ENCODE data around the gene STAP2. TPM values are rescaled to one million over a fixed set of nuclear protein-coding genes. Genes with fewer than 3 reads are reported as not detected.

Gene STAP2
- polyA plus RNA-seq, 10 donors: 4.4 to 13.8 (median 4.8) TPM

GRCh38 chr19:4328243-4328990 is 10.2 kb downstream of the STAP2 start:
- peak; percentile 92 to 98 (median 94) for DNase-seq

DNA sequence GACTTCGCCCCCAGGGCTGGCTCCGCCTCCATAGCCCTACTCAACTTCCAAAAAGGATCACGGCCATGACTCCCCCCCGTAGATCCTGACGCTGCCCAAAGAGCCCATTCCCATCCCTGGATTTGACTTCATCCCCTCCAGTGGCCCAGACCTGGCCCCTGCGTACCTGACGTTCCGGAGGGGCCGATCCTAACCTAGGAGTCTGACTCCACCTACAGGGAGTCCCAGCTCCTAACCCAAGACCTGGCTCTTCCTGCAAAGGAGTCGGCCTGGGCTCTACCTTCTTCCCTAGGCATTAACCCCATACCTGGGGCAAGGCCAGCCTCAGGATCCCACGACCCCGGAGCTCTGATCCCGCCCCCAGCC is 10.8 kb downstream of the STAP2 start:
- DNase-seq: no peak

- DNase-seq: peak; percentile 30 to 71 (median 34)
Measured at GRCh38 chr19:4327252-4327876, 11.3 kb downstream of the STAP2 start.

- no peak for DNase-seq
Measured at GRCh38 chr19:4326837-4327251, 11.8 kb downstream of the STAP2 start.

DNA sequence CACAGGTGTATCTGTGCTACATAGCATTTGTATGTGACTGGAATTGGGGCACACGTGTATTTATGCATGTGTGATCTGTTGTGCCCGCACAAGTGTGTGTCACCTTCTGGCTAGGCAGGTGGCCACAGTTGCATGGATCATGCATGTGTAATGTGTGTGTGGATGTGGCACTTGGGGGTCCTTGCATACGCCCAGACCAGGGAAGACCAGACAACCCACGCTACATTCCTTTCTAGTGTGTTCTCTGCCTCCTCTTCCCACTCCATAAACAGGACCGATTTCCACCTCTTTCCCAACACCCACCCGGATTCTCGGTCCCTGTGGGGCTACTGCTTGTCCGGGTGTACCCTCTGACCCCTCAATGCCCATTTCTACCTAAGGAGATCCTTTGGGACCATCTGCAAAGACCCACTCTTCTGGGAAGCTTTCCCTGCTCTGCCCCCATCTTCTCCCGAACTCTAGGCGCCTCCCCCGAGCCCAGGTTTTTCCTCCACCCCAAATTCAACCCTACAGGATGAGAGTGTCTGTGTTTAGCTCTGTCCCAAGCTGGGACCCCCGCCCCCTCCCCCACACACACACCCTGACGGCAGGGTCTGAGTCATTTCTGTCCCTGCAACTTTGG is 12.3 kb downstream of the STAP2 start:
- DNase-seq: no peak

GRCh38 chr19:4324228-4324627 is 14.4 kb downstream of the STAP2 start:
- no peak for DNase-seq

- no peak for DNase-seq
Measured at GRCh38 chr19:4323692-4324091, 14.9 kb downstream of the STAP2 start.

DNA sequence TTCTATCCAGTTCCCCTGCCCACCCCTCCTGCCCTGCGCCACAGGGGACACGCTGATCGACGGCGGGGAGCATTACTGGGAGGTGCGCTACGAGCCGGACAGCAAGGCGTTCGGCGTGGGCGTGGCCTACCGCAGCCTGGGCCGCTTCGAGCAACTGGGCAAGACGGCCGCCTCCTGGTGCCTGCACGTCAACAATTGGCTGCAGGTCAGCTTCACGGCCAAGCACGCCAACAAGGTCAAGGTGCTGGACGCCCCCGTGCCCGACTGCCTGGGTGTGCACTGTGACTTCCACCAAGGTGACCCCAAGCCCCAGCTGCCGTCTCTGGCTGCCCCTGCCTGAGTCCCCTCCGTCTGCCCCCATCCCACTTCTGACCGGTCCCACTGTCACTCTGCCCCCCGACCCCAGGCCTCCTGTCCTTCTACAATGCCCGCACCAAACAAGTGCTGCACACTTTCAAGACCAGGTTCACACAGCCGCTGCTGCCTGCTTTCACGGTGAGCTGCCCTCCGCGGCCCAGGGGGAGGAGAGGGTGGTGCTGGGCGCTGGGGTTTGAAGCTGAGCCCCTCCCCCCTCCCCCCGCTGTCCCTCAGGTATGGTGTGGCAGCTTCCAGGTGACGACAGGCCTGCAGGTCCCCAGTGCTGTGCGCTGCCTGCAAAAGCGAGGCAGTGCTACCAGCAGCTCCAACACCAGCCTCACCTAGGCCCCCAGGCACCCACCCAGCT is 15.5 kb downstream of the STAP2 start:
- no peak for DNase-seq

DNA sequence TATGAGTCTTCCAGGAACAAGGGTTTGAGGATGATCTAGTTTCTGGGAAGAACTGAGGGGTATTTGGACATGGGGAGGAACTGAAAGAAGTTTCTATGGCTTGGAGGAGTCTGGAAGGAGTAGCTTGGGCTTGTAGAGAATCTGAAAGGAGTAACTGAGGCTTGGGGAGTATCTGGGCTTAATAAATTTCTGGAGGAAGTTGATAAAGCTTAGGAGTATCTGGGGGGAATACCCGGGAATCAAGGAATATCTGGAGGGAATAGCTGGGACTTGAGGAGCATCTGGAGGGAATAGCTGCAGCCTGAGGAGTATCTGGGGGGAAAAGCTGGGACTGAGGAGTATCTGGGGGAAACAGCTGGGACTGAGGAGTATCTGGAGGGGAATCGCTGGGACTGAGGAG is 18.2 kb downstream of the STAP2 start:
- no peak for DNase-seq

DNA sequence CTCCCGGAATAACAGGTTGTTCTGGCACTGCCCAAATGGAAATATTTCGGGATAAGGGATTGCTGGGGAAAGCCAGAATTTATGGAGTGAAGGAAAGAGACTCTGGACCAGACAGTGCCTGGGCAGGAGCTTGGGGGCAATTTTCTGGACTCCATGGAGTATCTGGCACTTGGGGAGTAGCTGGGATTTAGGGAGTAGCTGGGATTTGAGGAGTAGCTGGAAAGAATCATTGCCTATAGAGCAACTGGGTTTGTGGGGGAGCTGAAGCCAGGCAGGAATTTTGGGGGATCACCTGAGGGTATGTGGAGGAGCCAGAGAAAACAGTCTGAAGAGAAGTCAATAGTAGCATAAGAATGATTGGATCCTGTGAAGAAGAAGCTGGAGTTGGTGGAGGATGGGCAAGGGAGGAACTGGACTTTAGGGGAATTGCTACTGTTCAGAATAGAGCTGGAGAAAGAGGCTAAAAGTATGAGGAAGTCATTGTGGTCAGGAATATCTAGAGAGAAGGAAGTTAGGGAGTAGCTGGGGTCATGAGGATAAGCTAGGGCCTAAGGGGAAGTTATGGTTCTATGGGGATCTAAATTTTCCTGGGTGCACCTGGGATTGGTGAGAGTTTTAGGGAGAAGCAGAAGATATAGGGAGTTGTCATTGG is 19.4 kb downstream of the STAP2 start:
- no peak for DNase-seq

- DNase-seq: no peak
Measured at GRCh38 chr19:4318460-4318859, 20.2 kb downstream of the STAP2 start.

DNA sequence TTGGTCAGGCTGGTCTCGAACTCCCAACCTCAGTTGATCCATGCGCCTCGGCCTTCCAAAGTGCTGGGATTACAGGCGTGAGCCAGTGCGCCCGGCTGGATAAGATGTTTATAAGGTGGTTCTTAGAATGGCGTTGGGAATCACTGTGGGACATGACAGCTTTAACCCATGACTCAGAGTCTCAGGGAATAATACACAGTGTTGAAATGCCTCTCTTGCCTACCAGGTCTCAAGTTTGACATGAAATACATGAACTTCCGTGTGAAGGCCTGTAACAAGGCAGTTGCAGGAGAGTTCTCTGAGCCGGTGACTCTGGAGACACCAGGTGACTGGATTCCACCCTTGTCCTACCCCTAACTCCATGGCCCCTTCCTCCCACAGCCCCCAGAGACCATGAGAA is 21.7 kb downstream of the STAP2 start:
- DNase-seq: no peak

- DNase-seq: no peak
Measured at GRCh38 chr19:4313847-4314490, 24.7 kb downstream of the STAP2 start.

GRCh38 chr19:4310247-4311121 is 28.1 kb downstream of the STAP2 start:
- DNase-seq: no peak

DNA sequence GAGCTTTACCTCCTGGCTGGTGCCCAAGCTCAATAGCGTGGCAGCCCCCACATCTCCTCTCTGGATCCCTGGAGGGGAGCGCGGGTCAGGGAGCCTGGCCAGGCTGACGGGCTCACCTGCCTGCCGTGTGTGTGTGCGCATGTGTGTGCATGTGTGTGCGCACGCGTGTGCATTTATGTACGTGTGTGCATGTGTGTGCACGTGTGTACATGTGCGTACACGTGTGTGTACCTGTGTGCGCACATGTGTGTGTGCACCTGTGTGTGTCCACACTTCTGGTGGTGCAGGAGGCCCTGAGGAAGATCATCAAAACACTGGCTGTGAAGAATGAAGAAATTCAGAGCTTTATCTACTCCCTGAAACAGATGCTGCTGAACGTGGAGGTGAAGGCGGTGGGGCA is 33.0 kb downstream of the STAP2 start:
- no peak for DNase-seq

DNA sequence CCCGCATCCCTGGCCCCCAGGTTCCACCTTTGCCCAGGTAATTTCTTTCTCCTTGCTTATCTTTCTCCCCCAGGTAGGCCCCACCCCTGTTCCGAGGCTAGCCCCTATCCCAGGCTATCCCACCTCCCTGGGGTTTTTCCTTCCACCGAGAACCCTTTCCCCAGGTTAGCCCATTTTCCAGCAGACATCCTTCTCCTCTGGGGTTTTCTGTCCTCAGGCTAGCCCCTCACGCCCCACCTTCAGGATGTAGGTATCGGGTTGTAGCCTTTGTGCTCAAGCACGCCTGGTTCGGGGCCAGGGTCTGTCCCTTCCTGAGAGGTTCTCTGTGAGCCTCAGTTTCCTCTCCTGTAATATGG is 33.4 kb downstream of the STAP2 start:
- no peak for DNase-seq

GRCh38 chr19:4304538-4305256 is 33.9 kb downstream of the STAP2 start, which contains the start of gene FSD1:
Gene FSD1 (plus strand): TSS chr19:4304598. CDS start chr19:4304747, 149 bp downstream.
- peak; percentile 25 to 54 (median 32) for DNase-seq

DNA sequence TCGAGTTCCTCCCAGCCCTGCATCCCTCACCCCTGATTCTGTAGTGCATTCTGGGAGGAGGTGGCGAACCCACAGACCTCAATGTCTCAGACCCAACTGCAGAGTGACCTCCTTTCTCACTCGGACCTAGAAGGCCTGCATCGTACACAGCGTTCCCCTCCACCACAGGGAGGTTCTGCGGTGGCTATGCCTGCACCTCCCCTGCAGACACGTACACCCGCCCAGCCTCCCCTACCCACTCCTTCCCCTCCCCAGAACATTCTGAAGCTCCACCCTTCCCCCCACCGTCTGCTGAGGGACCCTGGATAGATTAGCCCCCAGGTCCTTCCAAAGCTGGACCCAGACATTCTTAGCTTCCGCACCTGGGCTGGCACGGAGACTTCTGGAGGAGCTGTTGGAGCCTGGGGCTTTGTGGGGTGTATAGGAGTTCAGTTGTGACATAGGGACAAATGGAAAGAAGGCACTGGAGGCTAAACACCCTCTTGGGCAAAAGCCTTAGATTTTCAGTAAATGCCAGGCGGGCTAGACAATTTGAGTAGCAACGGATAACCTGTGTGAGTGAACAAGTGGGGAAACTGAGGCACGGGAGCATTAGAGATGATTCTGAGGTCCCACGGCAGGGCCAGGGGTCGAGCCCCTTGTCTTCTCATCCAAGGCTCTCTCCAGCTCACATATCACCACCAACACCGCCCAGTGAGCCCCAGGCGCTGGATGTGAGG is 34.6 kb downstream of the STAP2 start:
- DNase-seq: no peak

GRCh38 chr19:4302243-4302640 is 36.4 kb downstream of the STAP2 start, which contains the start of gene TMIGD2:
Gene TMIGD2 (minus strand): TSS chr19:4302389. CDS start chr19:4302385, 4 bp downstream.
- DNase-seq: no peak

Measured in muscle of back (tissue), 11 donors.